GM18519 (cell line): Measurements from ENCODE around the gene CREB3L2.
"Not testable (repeated sequence)": the region's sequence is repeated elsewhere in the genome, so short reads cannot be mapped to it uniquely, and the experiment has no call there.

Experiments
- ATAC-seq: cut with Tn5 transposase; IDR thresholded peaks from one replicate; pipeline ENCODE4 v1.9.1; 2021; ENCODE audit warnings: mild to moderate bottlenecking, moderate library complexity; ENCODE audit not compliant: unreplicated experiment, low FRiP score

The CREB3L2 gene

DNA sequence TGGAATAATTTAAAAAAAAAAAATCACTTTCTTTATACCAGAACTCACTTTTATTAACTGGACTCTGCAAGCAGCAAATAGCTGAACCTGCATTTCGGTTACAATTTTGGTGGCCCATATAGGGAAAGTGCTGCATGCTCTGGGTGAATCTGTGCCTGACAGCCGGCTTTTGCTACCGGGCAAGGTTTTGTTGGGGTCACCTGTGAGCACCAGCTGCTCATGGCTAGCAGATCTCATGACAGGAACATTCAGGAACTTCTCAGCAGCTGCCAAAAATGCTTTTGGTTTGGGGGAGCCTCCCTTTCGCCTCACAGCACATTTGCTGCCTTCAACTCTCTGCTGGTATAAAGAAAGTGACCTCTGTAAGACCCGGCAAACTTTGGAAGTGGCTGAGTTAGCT lies 13.2 kb upstream of the CREB3L2 start:
- ATAC-seq, result no peak

- ATAC-seq, result no peak
Measured at GRCh38 chr7:138014686-138015085, 12.8 kb upstream of the CREB3L2 start.

- ATAC-seq, result not testable (repeated sequence)
Measured at GRCh38 chr7:138014201-138014600, 12.3 kb upstream of the CREB3L2 start.

GRCh38 chr7:138009350-138009653 lies 7.4 kb upstream of the CREB3L2 start:
- no peak for ATAC-seq

- no peak for ATAC-seq
Measured at GRCh38 chr7:138008588-138009349, 6.9 kb upstream of the CREB3L2 start.

DNA sequence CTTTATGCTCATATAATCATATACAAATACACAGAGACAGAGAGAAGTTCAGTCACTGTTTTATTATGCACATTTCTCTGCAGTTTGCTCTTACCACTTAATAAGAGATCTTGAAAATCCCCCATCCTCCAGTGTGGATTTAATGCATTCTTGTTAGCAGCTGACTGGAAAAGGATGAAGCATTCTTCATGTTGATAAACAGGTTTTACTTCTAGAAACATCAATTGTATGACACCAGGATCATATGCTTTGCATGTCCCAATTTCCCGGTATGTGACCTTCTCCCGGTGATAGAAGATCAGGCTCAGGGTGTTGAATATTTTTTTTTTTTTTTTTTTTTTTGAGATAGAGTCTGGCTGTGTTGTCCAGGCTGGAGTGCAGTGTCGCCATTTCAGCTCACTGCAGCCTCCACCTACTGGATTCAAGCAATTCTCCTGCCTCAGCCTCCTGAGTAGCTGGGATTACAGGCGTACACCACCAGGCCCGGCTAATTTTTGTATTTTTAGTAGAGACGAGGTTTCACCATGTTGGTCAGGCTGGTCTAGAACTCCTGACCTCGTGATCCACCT lies 6.2 kb upstream of the CREB3L2 start:
- ATAC-seq, result no peak

DNA sequence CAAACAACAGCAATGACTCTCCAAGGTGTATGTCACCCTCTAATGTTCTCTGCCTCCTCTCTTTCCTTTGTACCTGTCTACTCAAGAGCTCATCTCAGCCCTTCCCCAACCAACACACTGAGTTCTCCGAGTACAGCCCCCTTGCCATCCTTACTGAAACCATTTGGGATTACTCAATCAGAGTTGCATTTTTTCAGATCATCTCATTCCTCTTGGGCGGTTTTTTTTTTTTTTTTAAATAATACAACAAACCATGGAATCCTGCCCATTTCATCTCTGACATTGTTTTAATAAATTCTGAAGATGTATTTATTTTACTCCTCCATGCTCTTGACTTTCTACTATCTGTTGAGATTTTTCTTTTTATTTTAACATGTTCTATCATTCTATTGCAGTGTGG lies 4.2 kb upstream of the CREB3L2 start:
- ATAC-seq, result no peak

- no peak for ATAC-seq
Measured at GRCh38 chr7:138004936-138005335, 3.0 kb upstream of the CREB3L2 start.

GRCh38 chr7:138004046-138004445 lies 2.2 kb upstream of the CREB3L2 start:
- no peak for ATAC-seq

- ATAC-seq, result no peak
Measured at GRCh38 chr7:138002828-138003189, 923 bp upstream of the CREB3L2 start.

GRCh38 chr7:138002096-138002827 lies 376 bp upstream of the CREB3L2 start:
- peak; percentile 97 for ATAC-seq

- ATAC-seq, result no peak
Measured at GRCh38 chr7:138000081-138000701, 1.7 kb downstream of the CREB3L2 start.

GRCh38 chr7:137999496-138000080 lies 2.3 kb downstream of the CREB3L2 start:
- no peak for ATAC-seq

GRCh38 chr7:137998250-137998649 lies 3.6 kb downstream of the CREB3L2 start:
- ATAC-seq, result no peak

GRCh38 chr7:137996871-137997270 lies 5.0 kb downstream of the CREB3L2 start:
- no peak for ATAC-seq

DNA sequence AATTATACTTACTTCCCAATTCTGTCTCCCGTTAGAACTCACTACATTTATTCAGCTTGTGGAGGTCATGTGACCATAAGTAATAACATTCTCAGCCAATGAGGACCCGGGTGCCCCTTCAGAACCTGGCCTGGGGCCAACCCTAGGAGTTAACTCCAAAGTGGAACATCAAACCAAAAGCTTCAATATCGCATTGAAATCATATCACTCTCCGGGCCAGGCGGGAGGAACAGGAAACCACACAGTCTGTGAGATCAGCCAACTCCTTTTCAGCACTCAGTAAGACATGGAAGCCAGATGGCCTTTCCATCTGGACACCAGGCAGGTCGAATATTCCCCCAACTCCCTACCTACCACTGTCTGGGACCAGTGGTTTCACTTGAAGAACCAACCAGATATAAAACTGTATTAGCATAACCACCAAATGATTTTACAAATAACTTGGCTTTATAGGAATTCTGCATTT lies 5.5 kb downstream of the CREB3L2 start:
- no peak for ATAC-seq

- no peak for ATAC-seq
Measured at GRCh38 chr7:137994216-137994615, 7.7 kb downstream of the CREB3L2 start.

DNA sequence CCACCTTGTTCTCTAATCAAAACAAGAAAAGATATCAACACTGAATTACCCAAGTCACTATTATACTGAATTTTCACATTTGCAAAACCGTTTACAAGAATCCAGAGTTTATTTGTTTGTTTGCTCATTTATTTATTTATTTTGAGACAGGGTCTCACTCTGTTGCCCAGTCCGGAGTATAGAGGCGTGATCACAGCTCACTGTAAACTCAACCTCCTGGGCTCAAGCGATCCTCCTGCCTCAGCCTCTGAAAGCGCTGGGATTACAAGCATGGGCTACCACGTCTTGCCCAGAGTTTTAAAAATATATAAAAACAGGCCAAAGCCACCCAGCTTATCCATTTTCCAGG lies 8.5 kb downstream of the CREB3L2 start:
- ATAC-seq, result no peak

DNA sequence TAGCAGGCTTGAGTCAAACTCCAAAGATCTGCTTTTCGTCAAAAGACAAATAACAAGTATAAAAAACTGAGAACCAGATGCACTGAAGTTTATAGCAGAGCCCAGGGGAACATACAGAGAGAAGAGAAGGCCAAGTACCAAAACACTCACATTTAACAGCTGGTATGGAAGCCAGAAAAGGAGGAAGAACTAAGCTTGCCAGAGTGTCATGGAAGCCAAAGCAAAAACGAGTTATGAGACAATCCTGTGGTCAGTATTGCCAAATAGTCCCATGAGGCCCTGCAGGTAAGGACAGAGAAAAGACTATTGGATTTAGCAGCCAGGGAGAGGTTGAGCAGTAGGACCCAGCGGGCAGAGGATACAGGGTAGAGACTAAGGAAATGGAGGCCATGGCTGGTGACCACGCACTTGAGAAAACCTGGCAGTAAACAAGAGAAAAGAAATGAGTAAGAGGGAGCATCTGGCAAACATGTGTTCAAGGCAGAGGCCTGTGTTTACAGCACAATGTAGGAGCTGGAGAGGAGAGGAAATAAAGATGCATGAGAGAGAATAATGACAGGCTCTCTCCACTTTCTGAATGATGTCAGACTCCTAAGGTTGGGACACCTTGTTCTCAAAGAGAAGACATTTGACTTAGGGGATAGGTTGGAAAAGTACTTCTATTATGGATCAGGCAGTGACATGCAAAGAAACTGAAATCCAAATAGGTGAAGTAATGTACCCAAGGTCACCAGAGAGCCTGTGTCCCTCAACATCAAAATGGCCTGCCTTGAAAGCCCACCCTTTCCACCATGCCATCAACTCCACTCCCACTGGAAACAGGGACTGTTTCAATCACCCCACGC lies 9.1 kb downstream of the CREB3L2 start:
- ATAC-seq, result peak; percentile 57

DNA sequence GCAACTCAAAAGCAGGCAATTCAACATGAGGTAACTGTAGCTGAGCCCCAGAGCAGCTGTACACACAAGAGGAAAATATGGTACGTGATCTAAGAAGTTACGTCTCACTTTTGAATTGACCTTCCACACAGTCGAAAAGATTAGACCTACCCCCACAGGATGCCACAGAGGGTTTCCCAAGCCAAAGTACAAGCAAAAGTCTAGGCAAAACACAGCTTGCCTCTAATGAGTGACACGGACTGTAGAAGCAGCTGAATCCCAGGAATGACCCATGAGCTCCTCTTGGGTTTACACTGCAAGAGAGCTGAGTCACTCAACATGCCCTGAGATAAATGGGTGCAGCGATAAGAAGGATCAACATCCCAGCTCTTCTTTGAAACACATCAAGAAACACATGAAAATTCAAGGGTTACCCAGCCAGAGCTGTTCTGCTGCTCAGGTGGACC lies 9.8 kb downstream of the CREB3L2 start:
- no peak for ATAC-seq
